GM12878 (cell line): ENCODE results near the gene SEMA4F.
A peak's percentile ranks its signal among the peaks of the same experiment; 100 is the strongest.

Source experiments
- CHD2 ChIP-seq: IDR thresholded peaks from 2 replicates; pipeline ENCODE4 v1.6.1; 2011; ENCODE audit warnings: low read depth, low read length, improper control_type of control experiment, borderline replicate concordance
- PAX8 ChIP-seq: fragments of 450-650 bp; IDR thresholded peaks from 2 replicates; pipeline ENCODE4 v1.6.1; 2017; ENCODE audit warnings: mild to moderate bottlenecking, moderate library complexity
- POLR2AphosphoS5 ChIP-seq: IDR thresholded peaks from 2 replicates; pipeline ENCODE4 v1.6.1; 2011; ENCODE audit warnings: mild to moderate bottlenecking, low read length, inconsistent platforms
- ZBTB33 ChIP-seq: fragments of 450-650 bp; IDR thresholded peaks from 2 replicates; pipeline ENCODE4 v1.6.1; 2017; ENCODE audit warnings: mild to moderate bottlenecking
- TF ChIP-seq, protein P1 (sequence below), 3 experiments: IDR thresholded peaks in 2 of 3; conservative IDR thresholded peaks in 1 of 3; 2 replicates each; pipeline ENCODE4 v1.5.1; 2011; ENCODE audit warnings: low read depth in 3 of 3, low read length in 3 of 3, mild to moderate bottlenecking in 3 of 3, control low read depth in 2 of 3, moderate library complexity in 2 of 3, inconsistent platforms in 1 of 3, mixed read lengths in 1 of 3; ENCODE audit not compliant: control insufficient read depth in 2 of 3, insufficient read depth in 1 of 3; ENCODE audit errors: extremely low read depth in 1 of 3

DNA sequence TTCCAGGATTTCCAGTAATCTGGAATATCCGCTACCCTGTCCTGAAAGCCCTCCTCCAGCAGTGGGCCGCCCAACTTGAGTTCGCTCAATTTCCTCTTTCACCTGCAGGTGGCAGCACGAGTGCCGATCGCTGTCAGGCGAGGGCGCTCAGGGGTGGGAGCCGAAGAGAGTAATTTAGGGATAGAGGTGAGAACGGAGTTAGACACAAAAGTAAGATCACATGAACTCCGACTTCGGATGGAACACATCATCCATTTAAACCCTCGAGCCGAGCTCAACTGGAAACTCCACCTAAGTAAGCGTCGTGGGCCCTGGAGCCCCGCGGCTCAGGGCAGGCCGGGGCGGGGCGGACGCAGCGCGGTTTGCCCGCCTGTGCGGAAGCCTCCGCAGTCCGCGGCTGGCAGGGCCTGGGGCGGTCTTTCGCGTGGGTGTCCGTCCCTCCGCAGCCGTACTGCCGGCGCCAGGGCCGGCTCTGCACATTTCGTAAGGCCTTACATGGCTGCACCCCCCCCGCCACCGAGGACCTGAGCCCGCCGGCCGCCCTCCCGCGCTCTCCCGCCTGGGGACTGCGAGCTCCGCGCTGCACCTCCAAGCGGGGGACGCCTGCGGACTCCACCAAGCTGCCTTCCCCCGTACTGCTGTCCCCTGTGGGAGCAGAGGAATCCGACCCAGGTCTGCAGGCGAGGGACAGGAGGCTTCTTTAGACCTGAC is 61.2 kb downstream of the SEMA4F start:
- TF ChIP-seq PAX8 (no peak), POLR2AphosphoS5 (no peak), CHD2 (no peak), ZBTB33 (no peak)
- TF ChIP-seq, protein P1, sequence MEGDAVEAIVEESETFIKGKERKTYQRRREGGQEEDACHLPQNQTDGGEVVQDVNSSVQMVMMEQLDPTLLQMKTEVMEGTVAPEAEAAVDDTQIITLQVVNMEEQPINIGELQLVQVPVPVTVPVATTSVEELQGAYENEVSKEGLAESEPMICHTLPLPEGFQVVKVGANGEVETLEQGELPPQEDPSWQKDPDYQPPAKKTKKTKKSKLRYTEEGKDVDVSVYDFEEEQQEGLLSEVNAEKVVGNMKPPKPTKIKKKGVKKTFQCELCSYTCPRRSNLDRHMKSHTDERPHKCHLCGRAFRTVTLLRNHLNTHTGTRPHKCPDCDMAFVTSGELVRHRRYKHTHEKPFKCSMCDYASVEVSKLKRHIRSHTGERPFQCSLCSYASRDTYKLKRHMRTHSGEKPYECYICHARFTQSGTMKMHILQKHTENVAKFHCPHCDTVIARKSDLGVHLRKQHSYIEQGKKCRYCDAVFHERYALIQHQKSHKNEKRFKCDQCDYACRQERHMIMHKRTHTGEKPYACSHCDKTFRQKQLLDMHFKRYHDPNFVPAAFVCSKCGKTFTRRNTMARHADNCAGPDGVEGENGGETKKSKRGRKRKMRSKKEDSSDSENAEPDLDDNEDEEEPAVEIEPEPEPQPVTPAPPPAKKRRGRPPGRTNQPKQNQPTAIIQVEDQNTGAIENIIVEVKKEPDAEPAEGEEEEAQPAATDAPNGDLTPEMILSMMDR (IDR thresholded peaks at IDR 0.05 in 2 of 3, conservative IDR thresholded peaks at IDR 0.05 in 1 of 3; ENCODE audit: control insufficient read depth in 2 of 3, extremely low read depth in 1 of 3, insufficient read depth in 1 of 3, low read depth in 3 of 3, low read length in 3 of 3) = peak; percentile 87 to 94 (median 90)
